PFSK-1 (cell line): ENCODE results near the gene UCP1.

ENCODE experiments used
- FOXP2 ChIP-seq: optimal IDR thresholded peaks from 2 replicates; pipeline ENCODE3; 2011; ENCODE audit warnings: borderline replicate concordance, control low read depth, inconsistent platforms; ENCODE audit not compliant: insufficient read depth; ENCODE audit errors: extremely low read length, extremely low read depth
- POLR2AphosphoS5 ChIP-seq: IDR thresholded peaks from 2 replicates; pipeline ENCODE4 v1.6.1; 2012; ENCODE audit warnings: low read depth, mild to moderate bottlenecking, control low read depth, low read length, moderate library complexity
- REST ChIP-seq, 2 experiments: IDR thresholded peaks; 2 replicates each; pipeline versions ENCODE4 v1.6.1 to v1.8.0; 2011 to 2012; ENCODE audit warnings: low read depth in 2 of 2, low read length in 2 of 2, control low read depth in 1 of 2, inconsistent platforms in 1 of 2, mild to moderate bottlenecking in 1 of 2, moderate library complexity in 1 of 2; ENCODE audit not compliant: insufficient read depth in 1 of 2
- SIN3A ChIP-seq: IDR thresholded peaks from 2 replicates; pipeline ENCODE4 v1.6.1; 2012; ENCODE audit warnings: mild to moderate bottlenecking, low read length, moderate library complexity, borderline replicate concordance; ENCODE audit not compliant: insufficient read depth
- TAF1 ChIP-seq: IDR thresholded peaks from 2 replicates; pipeline ENCODE4 v1.6.1; 2012; ENCODE audit warnings: low read length, control low read depth, borderline replicate concordance; ENCODE audit not compliant: insufficient read depth

Gene UCP1

GRCh38 chr4:140557831-140558435, 10.8 kb downstream of the UCP1 start:
- no peak for TF ChIP-seq POLR2AphosphoS5
- TF ChIP-seq TAF1, result no peak
- TF ChIP-seq FOXP2, result no peak
- no peak for TF ChIP-seq REST (IDR thresholded peaks at IDR 0.05; ENCODE audit: insufficient read depth in 1 of 2, low read depth in 2 of 2, low read length in 2 of 2)
- no peak for TF ChIP-seq SIN3A

GRCh38 chr4:140556372-140557085, 12.2 kb downstream of the UCP1 start:
- TF ChIP-seq REST (IDR thresholded peaks at IDR 0.05; ENCODE audit: insufficient read depth in 1 of 2, low read depth in 2 of 2, low read length in 2 of 2), result no peak
- TF ChIP-seq SIN3A, result no peak
- TF ChIP-seq FOXP2, result no peak
- TF ChIP-seq POLR2AphosphoS5, result no peak
- no peak for TF ChIP-seq TAF1

DNA sequence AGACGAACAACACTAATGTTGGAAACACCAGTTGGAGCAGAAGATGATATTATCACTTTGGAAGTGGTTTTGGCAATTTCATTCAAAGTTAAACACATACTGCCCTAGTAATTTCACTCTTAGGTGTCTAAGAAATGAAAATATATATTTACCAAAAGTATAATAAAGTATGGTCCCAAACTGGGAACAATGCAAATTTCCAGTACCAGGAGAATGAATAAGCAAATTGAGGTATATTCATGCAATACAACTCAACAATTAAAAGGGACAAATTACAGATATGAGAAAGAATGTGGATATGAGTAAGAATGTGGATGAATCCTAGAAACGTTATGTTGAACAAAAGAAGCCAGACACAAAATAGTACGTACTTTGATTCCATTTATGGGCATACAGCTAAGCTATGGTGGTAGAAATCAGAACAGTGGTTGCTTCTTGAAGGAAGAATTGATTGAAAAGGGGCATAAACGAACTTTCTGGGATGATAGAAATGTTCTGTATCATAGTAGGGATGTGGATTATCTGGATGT, 34.7 kb downstream of the UCP1 start:
- TF ChIP-seq SIN3A (no peak), REST (IDR thresholded peaks at IDR 0.05; ENCODE audit: insufficient read depth in 1 of 2, low read depth in 2 of 2, low read length in 2 of 2) (no peak), TAF1 (no peak), FOXP2 (no peak), POLR2AphosphoS5 (no peak)

GRCh38 chr4:140529434-140529833, 39.3 kb downstream of the UCP1 start:
- TF ChIP-seq FOXP2 (no peak), POLR2AphosphoS5 (no peak), REST (IDR thresholded peaks at IDR 0.05; ENCODE audit: insufficient read depth in 1 of 2, low read depth in 2 of 2, low read length in 2 of 2) (no peak), TAF1 (no peak), SIN3A (no peak)
